Muscle of leg (tissue), 11 donors: ENCODE measurements around the gene RAPGEF1. TPM values are rescaled to one million over a fixed set of nuclear protein-coding genes. Genes with fewer than 3 reads are reported as not detected.
A peak's percentile ranks its signal among the peaks of the same experiment; 100 is the strongest.

ENCODE experiments used
- DNase-seq: peaks from one replicate; pipeline ENCODE4 v3.0.0; 2013
- H3K27ac ChIP-seq: one replicate; pipeline ENCODE4 v1.5.1; 2013; ENCODE audit warnings: mild to moderate bottlenecking, low read length, control low read depth
- H3K27me3 ChIP-seq: one replicate; pipeline ENCODE4 v1.6.1; 2013; ENCODE audit warnings: low read length; ENCODE audit not compliant: control insufficient read depth, insufficient read depth
- H3K36me3 ChIP-seq: one replicate; pipeline ENCODE4 v1.6.1; 2013; ENCODE audit warnings: low read length; ENCODE audit not compliant: control insufficient read depth, insufficient read depth
- H3K4me1 ChIP-seq: one replicate; pipeline ENCODE4 v1.6.1; 2013; ENCODE audit warnings: low read length; ENCODE audit not compliant: control insufficient read depth, insufficient read depth
- H3K4me3 ChIP-seq: one replicate; pipeline ENCODE4 v1.5.1; 2013; ENCODE audit warnings: low read length, control low read depth
- H3K9me3 ChIP-seq: replicated peaks from 2 replicates; pipeline ENCODE4 v1.6.1; 2013; ENCODE audit warnings: low read depth, low read length; ENCODE audit not compliant: control insufficient read depth
- WGBS: methylation state at CpG from one replicate; pipeline ENCODE4 v1.1.5; 2013; ENCODE audit warnings: missing lambda C conversion rate; ENCODE audit not compliant: insufficient coverage; 5-methylcytosine and 5-hydroxymethylcytosine counted together
- polyA plus RNA-seq, 8 donors: library from polyadenylated mRNA; unstranded; fragments of 120-200 nt; gene quantifications; one replicate each; pipeline versions ENCODE4 v1.2.1 to v1.2.3, GENCODE V29; 2013; ENCODE audit warnings: inconsistent platforms in 1 of 8, low replicate concordance in 1 of 8; ENCODE audit not compliant: insufficient read length in 8 of 8, insufficient read depth in 1 of 8
- total RNA-seq: library from RNA; stranded (reverse); fragments of 120-200 nt; gene quantifications from one replicate; pipeline ENCODE4 v1.2.4, GENCODE V29; 2013

RAPGEF1 gene
- total and polyA plus RNA-seq, 9 donors, result 30.2 to 95.2 (median 79.6) TPM

GRCh38 chr9:131601683-131602181, 138.1 kb downstream of the RAPGEF1 start:
- 78% methylated on average over 4 of the region's 14 CpGs for WGBS
- Histone ChIP-seq H3K4me3 (no peak overlapping the region), H3K4me1 (peaks cover 9% of the 10 kb centered on the region), H3K27ac (no peak overlapping the region), H3K9me3 (no peaks in the 10 kb centered on the region), H3K36me3 (peaks cover 83% of the 10 kb centered on the region), H3K27me3 (no peaks in the 10 kb centered on the region)
- no peak for DNase-seq

- no peaks in the 10 kb centered on the region for H3K9me3 ChIP-seq
- no peaks in the 10 kb centered on the region for H3K27me3 ChIP-seq
- no peak overlapping the region for H3K4me3 ChIP-seq
- peaks cover 8% of the 10 kb centered on the region for H3K4me1 ChIP-seq
- 61% methylated on average over 17 of the region's 17 CpGs for WGBS
- H3K27ac ChIP-seq, result no peak overlapping the region
- peaks cover 87% of the 10 kb centered on the region for H3K36me3 ChIP-seq
- DNase-seq, result peak; percentile 71
Measured at GRCh38 chr9:131598121-131598520, 141.8 kb downstream of the RAPGEF1 start.

GRCh38 chr9:131597246-131597645, 142.6 kb downstream of the RAPGEF1 start:
- Histone ChIP-seq H3K9me3 (no peaks in the 10 kb centered on the region), H3K4me1 (peaks cover 8% of the 10 kb centered on the region), H3K27ac (no peak overlapping the region), H3K27me3 (no peaks in the 10 kb centered on the region), H3K36me3 (peaks cover 86% of the 10 kb centered on the region), H3K4me3 (no peak overlapping the region)
- WGBS, result 93% methylated on average over 7 of the region's 7 CpGs
- DNase-seq, result no peak

GRCh38 chr9:131596430-131596743, 143.5 kb downstream of the RAPGEF1 start:
- Histone ChIP-seq H3K36me3 (peaks cover 84% of the 10 kb centered on the region), H3K4me1 (peaks cover 12% of the 10 kb centered on the region), H3K4me3 (no peak overlapping the region), H3K27me3 (no peaks in the 10 kb centered on the region), H3K9me3 (no peaks in the 10 kb centered on the region), H3K27ac (no peak overlapping the region)
- WGBS, result 100% methylated on average over 3 of the region's 4 CpGs
- DNase-seq, result no peak

- no peaks in the 10 kb centered on the region for H3K9me3 ChIP-seq
- H3K27me3 ChIP-seq, result no peaks in the 10 kb centered on the region
- H3K4me3 ChIP-seq, result no peak overlapping the region
- WGBS, result 92% methylated on average over 14 of the region's 20 CpGs
- peaks cover 81% of the 10 kb centered on the region for H3K36me3 ChIP-seq
- DNase-seq, result no peak
- H3K4me1 ChIP-seq, result peaks cover 12% of the 10 kb centered on the region
- H3K27ac ChIP-seq, result no peak overlapping the region
Measured at GRCh38 chr9:131595696-131596429, 144.0 kb downstream of the RAPGEF1 start.

GRCh38 chr9:131594906-131595665, 144.8 kb downstream of the RAPGEF1 start:
- Histone ChIP-seq H3K9me3 (no peaks in the 10 kb centered on the region), H3K27me3 (no peaks in the 10 kb centered on the region), H3K4me3 (no peak overlapping the region), H3K4me1 (peaks cover 12% of the 10 kb centered on the region), H3K27ac (no peak overlapping the region), H3K36me3 (peaks cover 81% of the 10 kb centered on the region)
- WGBS, result 88% methylated on average over 11 of the region's 20 CpGs
- DNase-seq, result no peak

GRCh38 chr9:131593936-131594665, 145.8 kb downstream of the RAPGEF1 start:
- Histone ChIP-seq H3K27me3 (no peaks in the 10 kb centered on the region), H3K4me1 (peaks cover 18% of the 10 kb centered on the region), H3K4me3 (no peak overlapping the region), H3K9me3 (no peaks in the 10 kb centered on the region), H3K36me3 (peaks cover 83% of the 10 kb centered on the region), H3K27ac (no peak overlapping the region)
- no peak for DNase-seq
- 89% methylated on average over 17 of the region's 21 CpGs for WGBS

- WGBS, result 86% methylated on average over 9 of the region's 15 CpGs
- Histone ChIP-seq H3K27me3 (no peaks in the 10 kb centered on the region), H3K4me3 (no peak overlapping the region), H3K4me1 (peaks cover 24% of the 10 kb centered on the region), H3K36me3 (peaks cover 87% of the 10 kb centered on the region), H3K9me3 (no peaks in the 10 kb centered on the region), H3K27ac (no peak overlapping the region)
- no peak for DNase-seq
Measured at GRCh38 chr9:131593091-131593820, 146.6 kb downstream of the RAPGEF1 start.

- no peaks in the 10 kb centered on the region for H3K27me3 ChIP-seq
- H3K4me1 ChIP-seq, result peaks cover 16% of the 10 kb centered on the region
- no peak overlapping the region for H3K27ac ChIP-seq
- DNase-seq, result no peak
- no peaks in the 10 kb centered on the region for H3K9me3 ChIP-seq
- peaks cover 85% of the 10 kb centered on the region for H3K36me3 ChIP-seq
- H3K4me3 ChIP-seq, result no peak overlapping the region
- no CpG with 5 or more reads among the region's 6 CpGs for WGBS
Measured at GRCh38 chr9:131591845-131592208, 148.0 kb downstream of the RAPGEF1 start.
